HK-2 (cell line): ENCODE results near the gene PTGER4.
A peak's percentile ranks its signal among the peaks of the same experiment; 100 is the strongest.
"Not testable (repeated sequence)": the region's sequence is repeated elsewhere in the genome, so short reads cannot be mapped to it uniquely, and the experiment has no call there.

Source experiments
- DNase-seq: peaks from one replicate; pipeline ENCODE4 v3.0.0-alpha.2; 2018; ENCODE audit not compliant: unreplicated experiment

The PTGER4 gene

DNA sequence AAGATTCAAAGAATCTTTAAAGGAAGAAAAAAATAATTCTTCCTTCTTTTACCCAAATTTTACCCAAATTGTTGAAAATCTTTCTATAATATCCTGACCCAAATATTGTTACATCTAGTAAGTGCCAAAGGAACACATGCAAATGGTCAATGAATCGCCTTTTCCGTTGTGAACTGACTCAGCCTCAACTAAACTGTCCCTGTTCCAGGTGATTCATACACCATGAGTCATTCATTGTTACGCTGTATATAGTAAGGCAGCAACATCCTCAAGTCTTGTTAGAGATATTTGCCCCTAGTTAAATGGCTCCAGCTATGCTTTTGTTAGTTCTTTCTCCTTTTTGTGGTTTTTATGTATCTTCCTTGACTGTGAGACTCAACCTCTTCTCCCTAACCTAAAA lies 9.7 kb downstream of the PTGER4 start:
- DNase-seq: peak; percentile 29

DNA sequence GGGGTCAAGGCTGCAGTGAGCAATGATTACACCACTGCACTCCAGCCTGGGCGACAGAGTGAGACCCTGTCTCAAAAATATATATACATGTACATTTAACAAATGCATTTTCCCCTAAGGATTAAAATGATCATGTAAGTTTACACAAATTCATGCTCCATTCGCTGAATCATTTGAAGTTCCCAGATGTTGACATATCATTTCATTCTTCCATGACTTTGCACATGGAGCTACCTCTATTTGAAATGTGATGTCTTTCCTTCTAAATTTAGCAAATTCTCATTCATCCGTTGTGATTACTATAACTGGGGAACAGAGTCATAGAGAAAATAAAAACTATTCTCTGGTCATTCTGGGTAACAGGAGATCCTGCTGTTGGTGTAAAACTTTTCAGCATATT lies 10.6 kb downstream of the PTGER4 start:
- DNase-seq: no peak

DNA sequence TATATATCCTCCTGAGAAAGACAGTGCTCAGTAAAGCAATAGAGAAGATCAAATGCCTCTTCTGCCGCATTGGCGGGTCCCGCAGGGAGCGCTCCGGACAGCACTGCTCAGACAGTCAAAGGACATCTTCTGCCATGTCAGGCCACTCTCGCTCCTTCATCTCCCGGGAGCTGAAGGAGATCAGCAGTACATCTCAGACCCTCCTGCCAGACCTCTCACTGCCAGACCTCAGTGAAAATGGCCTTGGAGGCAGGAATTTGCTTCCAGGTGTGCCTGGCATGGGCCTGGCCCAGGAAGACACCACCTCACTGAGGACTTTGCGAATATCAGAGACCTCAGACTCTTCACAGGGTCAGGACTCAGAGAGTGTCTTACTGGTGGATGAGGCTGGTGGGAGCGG lies 12.2 kb downstream of the PTGER4 start:
- DNase-seq: no peak

DNA sequence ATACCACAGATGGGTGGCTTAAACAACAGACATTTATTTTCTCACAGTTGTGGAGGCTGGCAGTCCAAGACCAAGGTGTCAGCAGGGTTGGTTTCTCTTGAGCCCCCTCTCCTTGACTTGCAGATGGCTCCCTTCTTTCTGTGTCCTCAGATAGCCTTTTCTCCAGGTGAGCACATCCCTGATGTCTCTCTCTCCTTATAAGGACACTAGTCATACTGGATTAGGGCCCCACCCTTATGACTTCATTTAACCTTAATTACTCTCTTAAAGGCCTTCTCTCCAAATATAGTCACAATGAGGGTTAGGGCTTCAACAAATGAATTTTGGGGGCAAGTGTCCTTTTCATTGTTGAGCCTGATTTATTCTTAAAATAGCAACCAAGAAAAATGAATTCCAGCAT lies 14.7 kb downstream of the PTGER4 start:
- DNase-seq: no peak

DNA sequence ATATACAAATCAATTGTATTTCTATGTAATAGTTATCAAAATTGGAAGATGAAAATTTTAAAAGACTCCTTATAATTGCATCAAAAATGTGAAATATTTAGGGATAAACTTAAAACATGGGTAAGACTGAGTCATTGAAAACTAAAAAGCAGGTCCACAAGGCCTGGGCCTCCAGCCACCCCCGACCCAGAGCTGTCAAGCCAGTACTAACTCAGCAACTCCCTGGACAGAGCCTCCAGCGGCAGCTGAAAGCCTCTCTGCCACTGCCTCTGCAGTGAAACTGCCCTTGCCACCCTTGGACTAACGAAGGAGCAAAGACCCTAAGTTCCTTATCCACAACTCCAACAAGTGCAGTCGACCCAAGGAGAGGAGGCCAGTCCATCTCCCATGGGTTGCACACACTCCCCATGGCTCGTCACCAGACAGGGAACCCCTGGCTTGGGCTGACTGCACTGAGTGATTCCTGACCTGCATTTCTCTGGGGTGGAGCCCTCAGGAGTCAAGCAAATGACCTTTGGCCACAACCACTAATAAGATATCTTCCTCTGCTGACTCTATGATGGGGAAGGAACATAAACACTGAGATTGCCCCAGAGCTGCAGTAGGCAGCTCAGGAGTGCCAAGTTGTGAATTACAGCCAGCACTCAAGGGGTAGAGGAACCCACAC lies 20.5 kb downstream of the PTGER4 start:
- no peak for DNase-seq

DNA sequence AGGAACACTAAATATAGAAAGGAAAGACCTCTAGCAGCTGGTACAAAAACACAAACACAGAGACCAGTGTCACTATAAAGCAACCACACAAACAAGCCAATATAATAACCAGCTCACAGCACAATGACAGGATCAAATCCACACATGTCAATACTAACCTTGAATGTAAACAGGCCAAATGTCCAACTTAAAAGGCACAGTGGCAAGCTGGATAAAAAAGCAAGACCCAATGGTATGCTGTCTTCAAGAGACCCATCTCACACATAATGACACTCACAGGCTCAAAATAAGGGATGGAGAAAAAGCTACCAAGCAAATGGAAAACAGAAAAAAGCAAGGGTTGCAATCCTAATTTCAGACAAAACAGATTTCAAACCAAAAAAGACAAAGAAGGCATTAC lies 22.3 kb downstream of the PTGER4 start:
- DNase-seq: not testable (repeated sequence)

DNA sequence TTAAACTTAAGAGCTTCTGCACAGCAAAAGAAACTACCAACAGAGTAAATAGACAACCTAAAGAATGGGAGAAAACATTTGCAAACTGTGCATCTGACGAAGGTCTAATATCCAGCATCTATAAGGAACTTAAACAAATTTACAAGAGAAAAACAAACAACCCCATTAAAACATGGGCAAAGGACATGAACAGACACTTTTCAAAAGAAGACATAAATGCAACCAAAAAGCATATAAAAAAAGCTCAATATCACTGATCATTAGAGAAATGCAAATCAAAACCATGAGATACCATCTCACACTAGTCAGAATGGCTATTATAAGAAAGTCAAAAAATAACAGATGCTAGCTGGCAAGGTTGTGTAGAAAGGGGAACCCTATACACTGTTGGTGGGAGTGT lies 25.8 kb downstream of the PTGER4 start:
- not testable (repeated sequence) for DNase-seq

DNA sequence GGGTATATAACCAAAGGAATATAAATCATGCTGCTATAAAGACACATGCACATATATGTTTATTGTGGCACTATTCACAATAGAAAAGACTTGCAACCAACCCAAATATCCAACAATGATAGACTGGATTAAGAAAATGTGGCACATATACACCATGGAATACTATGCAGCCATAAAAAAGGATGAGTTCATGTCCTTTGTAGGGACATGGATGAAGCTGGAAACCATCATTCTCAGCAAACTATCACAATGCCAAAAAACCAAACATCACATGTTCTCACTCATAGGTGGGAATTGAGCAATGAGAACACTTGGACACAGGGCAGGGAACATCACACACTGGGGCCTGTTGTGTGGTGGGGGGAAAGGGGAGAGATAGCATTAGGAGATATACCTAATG lies 30.9 kb downstream of the PTGER4 start:
- DNase-seq: not testable (repeated sequence)

DNA sequence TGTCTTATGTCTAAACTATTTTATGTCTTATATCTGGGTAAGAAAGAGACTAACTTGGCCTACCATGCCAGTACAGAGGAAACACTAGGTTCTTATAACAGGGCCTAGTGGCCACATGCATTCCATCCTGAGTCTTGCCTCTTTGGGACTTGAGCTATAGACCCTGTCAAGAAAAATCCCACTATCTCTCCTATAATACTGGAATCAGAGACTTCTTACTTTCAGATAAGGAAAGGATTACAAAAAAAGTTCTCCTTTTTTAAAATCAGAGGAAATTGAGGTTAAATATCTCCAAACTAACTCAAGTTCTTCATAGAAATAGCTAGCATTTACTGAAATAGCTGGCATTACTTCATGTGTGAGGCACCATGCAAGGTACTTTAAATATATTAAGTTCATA lies 34.3 kb downstream of the PTGER4 start:
- no peak for DNase-seq

DNA sequence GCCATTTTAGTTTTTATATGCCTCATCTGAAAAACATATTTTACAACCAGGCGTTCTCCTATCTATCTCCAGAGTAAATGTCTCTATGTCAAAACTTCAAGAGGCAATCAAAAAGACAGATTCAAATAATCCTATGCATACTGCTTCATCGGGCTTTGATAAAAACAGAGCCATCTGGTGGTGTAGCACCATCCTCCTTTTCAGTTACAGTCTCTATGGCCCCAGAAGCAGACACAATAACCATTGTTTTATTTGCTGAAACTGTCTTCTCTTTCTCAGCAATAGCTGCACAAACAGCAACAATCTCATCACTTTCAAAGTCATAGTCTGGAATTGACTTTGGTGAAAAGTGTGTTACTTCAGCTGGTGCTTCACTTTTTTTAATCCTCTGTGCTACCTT lies 36.3 kb downstream of the PTGER4 start:
- no peak for DNase-seq

DNA sequence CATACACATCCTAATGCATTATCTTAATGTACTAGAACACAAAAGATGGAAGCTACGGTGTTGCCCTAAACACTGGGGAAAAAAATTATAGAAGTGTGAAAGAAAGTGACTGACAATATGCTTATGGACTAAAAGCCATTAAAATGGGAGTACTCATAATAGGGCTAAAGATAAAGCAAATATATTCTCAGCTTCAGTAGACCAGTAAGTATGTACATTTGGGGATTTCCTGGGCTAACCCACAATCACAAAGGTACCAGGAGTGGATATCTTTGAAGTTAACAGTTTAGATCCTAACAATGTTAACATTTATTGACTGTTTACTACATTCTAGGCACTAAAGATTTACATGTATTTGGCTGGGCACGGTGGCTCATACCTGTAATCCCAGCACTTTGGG lies 36.9 kb downstream of the PTGER4 start:
- DNase-seq: no peak

DNA sequence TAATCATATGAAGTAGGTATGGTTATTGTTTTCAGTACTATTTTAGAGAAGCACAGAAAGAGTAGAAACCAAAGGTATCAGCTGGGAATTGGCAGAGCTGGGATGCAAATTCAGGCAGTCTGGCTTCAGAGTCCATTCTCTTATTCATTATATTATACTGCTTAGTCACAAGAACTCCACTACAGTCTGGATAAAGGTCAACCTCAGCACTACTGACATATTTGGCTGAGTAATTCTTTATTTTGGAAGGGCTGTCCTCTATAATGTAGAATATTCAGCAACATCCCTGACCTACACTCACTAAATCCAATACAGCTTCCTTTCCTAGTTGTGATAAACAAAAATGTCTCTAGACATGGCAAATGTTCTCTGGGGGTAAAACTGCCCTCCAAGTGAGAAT lies 37.6 kb downstream of the PTGER4 start:
- DNase-seq: no peak

DNA sequence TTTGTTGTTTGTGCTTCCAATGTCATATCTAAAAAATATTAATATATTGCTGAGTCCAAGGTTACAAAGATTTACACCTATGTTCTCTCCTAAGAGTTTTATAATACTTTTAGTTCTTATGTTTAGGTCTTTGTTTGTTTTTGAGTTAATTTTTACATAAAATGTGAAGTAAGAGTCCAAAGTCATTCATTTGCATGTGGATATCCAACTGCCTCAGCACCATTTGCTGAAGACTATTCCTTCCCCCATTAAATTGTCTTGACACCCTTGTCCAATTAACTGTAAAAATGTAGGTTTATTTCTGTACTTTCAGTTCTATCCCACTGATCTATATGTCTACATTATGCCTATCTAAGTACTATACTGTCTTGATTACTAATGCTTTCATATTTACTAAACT lies 40.4 kb downstream of the PTGER4 start:
- DNase-seq: no peak

DNA sequence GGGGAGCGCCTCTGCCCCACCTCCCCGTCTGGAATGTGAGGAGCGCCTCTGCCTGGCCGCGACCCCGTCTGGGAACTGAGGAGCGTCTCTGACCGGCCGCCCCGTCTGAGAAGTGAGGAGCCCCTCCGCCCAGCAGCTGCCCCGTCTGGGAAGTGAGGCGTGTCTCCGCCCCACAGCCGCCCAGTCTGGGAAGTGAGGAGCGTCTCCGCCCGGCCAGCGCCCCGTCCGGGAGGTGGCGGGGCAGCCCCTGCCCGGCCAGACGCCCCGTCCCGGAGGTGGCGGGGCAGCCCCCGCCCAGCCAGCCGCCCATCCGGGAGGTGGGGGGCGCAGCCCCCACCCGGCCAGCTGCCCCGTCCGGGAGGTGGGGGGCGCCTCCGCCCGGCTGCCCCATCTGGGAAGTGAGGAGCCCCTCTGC lies 42.8 kb downstream of the PTGER4 start:
- not testable (repeated sequence) for DNase-seq

DNA sequence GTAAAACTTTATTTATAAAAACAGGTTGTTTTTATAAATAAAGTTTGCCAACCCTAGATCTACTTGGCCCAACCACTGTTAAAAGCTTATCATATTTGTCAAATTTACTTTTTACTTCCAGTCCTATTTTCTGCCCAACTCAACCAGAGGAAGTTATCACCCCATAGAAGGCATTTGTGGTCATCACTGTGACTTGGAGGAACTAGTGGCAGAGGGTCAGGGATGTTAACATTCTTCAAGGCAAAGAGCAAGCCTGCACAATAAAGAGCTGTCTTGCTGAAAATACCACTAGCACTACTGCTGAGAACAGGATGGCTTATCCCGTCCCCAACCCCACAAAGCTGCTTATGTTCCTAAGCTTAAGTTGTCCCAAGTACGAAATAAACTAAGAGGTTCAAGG lies 53.7 kb downstream of the PTGER4 start:
- no peak for DNase-seq

DNA sequence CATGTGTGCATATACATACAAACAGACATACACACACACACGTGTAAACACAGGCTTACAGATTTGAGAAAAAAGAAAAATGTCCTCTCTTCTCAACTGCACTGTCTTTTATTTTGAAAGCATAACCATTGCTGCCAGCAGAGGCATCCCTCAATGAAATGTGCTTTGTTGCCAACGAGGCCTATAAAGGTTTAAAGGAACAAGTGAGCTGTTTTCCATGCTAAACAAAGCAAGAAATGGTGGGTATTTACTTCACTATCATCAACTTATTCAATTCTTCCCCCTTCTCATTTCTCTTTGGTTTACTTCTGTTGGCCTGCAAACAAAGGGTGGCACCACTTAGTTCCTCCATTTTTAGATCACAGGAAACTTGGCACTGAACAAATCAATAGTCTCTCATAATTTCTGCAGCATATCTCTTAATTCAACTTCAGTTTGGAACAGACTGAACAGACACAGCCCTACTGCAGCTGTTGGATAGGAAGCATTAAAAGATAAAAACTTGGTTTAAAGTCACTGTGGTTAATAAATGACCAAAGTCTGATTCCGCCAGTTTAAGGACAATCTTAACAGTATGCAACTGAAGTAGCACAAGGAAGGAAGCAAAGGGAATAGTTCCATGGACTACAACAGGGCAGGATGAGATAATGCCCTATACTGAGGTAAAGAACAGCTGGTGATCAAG lies 54.3 kb downstream of the PTGER4 start:
- DNase-seq: no peak

DNA sequence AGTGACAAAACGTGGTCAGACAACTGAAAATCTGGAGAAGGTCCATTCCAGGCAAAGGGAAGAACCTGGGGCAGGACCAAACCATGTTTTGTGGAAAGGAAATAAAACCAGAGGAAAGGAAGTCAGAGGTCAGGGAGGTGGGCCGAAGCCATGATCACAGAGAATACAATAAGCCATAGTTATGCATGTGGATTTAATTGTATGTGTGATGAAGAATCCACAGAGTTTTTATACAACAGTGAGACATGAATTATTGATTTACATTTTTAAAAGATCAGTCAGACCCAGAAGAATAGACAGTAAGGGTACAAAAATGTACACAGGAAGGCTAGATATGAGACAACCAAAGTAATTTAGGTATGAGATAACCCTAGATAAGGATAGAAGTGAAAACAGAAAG lies 55.3 kb downstream of the PTGER4 start:
- no peak for DNase-seq

DNA sequence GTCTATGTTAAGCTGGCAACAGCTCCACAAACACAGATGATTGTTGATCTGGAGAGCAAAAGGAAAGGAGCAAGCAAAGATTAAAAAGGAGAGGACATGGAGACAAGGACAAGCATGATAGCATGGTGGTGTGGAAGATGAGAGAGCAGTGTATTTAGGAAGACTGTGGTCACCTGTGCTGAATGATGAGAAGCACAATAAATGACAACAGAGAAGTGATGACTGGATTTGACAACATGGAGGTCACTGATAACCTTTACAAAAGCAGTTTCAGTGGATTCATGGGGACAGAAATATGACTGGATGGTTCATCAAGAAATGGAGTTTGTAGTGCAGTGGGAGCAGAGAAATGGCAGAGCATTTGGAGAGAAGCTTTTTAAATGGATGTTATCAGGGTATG lies 55.9 kb downstream of the PTGER4 start:
- no peak for DNase-seq

DNA sequence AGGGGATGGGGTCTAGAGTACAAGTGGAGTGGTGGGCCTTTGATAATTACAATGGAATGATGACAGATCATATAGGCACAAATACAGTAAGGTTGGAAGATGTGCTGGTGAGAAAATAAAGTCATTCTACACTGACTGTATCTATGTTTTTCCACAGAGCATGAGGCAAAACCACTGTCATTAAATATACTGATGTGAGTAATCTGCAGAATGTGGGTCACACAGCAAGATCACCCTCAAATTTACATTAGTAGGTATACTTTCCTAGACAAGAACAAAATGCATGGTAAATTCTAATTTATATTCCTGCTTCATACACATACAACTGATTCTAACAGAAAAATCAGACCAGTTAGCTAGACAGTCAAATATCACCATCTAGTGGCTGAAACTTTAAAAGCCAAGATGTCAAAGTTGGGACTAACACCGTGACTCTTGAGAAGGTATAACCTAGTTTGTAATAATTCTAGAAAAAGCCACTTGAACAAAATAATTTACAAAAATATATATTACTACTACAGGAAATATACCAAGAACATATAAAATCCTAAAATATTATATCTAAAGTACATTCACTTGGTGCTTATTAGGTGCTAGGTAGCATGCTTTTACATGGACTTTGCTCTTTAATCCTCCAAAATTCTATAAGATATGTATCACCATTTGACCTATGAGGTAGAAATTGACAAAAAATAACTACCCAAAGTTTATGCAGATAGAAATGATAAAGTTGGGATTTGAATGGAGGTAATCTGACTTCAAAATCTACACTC lies 56.6 kb downstream of the PTGER4 start:
- DNase-seq: no peak

DNA sequence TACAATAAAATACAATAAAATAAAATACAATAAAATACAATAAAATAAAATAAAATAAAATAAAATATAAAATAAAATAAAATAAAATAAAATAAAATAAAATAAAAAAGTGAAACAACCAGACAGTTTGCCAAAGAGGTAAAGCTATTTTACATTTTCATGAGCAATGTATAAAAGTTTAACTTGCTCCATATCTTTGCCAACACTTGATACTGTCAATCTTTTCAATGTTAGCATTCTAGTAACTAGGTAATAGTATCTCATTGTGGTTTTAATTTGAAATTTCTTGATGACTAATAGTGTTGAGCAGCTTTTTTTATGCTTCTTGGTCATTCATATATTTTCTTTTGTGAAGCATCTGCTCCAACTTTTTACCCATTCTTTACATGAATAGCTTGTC lies 58.8 kb downstream of the PTGER4 start:
- DNase-seq: no peak
